Hematopoietic multipotent progenitor cell (in vitro differentiated cells): ENCODE results near the gene HMCN2. TPM values are rescaled to one million over a fixed set of nuclear protein-coding genes. Genes with fewer than 3 reads are reported as not detected.
"Not testable (repeated sequence)": the region's sequence is repeated elsewhere in the genome, so short reads cannot be mapped to it uniquely, and the experiment has no call there.

Source experiments
- DNase-seq, 3 donors: peaks; one replicate each; pipeline ENCODE4 v3.0.0-alpha.2; 2011 to 2015; ENCODE audit warnings: low read depth in 2 of 3, low spot score in 2 of 3
- total RNA-seq: library from RNA; depleted of rRNA; stranded (reverse); fragments of >200 nt; gene quantifications from one replicate; pipeline ENCODE4 v1.2.3, GENCODE V29; 2012

The HMCN2 gene
- total RNA-seq, 1 donor = under 0.01 TPM

DNA sequence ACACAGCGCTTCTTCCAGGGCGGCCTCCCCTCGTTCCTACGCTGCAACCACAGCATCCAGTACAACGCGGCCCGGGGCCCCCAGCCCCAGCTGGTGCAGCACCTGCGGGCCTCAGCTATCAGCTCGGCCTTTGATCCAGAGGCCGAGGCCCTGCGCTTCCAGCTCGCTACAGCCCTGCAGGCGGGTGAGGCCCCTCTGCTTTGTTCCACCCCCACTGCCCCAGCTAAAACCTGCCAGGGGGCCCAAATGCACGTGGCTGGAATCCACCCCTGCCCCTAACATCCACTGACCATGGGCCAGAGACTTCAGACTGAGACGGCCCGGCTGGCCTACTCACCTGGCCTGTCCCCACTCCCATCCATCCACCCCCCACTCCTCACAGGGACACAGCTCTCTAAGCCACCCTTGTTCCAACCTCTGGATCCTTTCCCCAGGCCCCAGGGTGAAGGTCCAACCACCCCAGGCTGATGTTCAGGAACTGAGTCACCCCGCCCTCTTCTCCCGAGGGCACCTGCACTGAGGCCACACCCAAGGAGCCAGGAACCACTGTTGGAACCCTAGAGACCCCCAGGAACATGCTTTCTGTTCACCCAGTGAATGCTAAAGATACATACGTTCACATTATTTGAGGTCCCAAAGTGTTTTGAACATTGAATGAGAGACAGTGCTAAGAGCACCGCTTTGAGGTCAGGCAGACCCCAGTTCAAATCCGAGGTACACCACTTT, 160.3 kb downstream of the HMCN2 start:
- DNase-seq = no peak

GRCh38 chr9:130426467-130426773, 160.9 kb downstream of the HMCN2 start:
- DNase-seq = no peak

DNA sequence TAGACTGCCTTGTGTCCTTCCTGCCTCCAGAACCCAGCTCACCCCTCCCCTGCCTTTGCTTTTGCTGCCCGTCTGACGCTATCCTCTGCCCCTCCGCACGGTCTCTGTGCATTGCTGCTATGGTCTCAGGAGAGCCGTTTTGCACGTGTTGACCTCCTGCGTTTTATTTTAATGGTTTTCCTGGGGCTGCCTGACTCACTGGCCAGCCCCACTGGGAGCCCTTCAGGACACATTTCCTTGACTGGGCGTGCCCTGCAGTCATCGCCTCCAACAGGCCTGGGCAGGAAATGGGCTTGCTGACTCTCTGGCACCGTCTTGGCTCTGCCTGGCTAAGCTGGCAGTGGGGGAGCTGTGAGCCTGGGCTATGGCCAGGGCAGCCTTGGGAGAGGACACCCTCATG, 161.3 kb downstream of the HMCN2 start:
- no peak for DNase-seq

DNA sequence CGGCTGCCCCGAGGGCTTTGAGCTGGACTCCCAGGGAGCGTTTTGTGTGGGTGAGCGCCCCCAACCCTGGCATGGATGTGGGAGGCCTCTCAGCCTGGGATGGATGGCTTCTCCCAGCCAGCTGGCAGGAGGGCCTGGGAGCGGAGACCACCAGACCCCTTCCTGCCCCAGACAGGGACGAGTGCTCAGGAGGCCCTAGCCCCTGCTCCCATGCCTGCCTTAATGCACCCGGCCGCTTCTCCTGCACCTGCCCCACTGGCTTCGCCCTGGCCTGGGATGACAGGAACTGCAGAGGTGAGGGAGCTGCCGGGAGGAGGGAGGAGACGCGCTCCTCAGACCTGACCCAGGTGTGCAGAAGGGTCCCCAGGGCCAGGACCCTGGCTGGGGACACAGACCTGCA, 161.8 kb downstream of the HMCN2 start:
- no peak for DNase-seq

DNA sequence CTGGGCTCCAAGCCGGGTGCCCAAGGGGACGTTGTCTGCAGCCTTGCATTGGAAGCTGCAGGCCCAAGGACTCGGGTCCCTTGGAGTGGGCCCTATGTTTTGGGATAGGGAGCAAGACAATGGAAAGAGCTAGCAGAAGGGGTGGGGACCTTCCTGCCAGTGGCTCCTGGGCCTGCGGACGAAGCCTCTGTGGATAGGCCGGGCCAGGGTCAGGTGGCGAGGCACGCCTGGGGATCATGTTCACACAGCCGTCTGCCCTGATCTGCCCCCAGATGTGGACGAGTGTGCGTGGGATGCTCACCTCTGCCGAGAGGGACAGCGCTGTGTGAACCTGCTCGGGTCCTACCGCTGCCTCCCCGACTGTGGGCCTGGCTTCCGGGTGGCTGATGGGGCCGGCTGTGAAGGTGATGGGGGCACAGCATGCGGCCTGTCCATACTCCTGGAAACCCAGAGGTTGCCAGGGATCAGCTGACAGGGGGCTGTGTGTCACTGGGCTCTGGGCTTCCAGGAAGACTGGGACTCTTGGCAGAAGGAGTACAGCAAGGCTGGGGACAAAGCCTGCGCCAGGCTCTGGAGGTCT, 162.6 kb downstream of the HMCN2 start:
- DNase-seq = no peak

DNA sequence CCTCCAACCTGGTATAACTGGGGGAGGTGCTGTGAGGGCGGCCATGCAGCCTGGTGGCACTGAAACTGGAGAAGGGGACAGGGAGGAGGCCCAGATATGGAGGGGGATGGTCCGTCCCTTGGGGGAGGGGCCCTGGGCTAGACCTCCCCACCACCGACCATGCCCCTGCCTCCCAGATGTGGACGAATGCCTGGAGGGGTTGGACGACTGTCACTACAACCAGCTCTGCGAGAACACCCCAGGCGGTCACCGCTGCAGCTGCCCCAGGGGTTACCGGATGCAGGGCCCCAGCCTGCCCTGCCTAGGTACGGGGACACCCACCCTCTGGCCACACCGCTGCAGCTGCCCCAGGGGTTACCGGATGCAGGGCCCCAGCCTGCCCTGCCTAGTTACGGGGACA, 163.8 kb downstream of the HMCN2 start:
- no peak for DNase-seq

GRCh38 chr9:130429831-130430230, 164.3 kb downstream of the HMCN2 start:
- DNase-seq = no peak

GRCh38 chr9:130430232-130430631, 164.7 kb downstream of the HMCN2 start:
- no peak for DNase-seq

- DNase-seq = no peak
Measured at GRCh38 chr9:130430734-130431535, 165.4 kb downstream of the HMCN2 start.

GRCh38 chr9:130431536-130432303, 166.2 kb downstream of the HMCN2 start:
- no peak for DNase-seq

DNA sequence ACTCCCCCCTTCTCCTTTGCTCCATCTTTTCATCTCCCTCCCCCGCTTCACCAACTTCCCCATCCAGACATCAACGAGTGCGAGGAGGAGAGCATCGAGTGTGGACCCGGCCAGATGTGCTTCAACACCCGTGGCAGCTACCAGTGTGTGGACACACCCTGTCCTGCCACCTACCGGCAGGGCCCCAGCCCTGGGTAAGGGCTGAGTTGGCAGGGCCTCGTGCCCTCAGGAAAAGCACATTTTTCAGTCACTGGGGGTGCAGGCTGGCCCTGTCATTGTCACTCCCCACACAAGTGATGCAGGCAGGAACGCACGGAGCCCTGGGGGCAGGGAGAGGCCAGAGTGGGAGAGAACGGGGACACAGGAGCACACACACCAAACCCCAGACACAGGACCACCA, 166.8 kb downstream of the HMCN2 start:
- DNase-seq = peak in 1 of 3 donors; percentile 26

DNA sequence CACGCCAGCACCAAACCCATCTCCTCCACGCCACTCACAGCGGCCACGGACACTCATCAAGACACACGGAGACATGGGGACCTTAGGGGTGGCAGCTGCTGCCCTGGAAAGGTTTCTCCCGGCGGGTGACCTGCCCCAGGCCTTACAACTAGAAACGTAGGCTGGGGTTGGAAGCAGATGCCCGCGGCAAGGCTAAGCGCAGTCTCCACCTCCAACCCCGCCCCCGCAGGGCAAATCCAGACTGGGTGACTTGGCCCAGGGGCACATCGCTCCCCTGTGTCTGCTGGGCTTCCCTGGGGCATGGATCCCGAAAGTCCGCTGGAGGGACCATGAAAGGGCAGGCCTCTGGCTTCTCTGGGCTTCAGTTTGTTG, 167.2 kb downstream of the HMCN2 start:
- no peak for DNase-seq

DNA sequence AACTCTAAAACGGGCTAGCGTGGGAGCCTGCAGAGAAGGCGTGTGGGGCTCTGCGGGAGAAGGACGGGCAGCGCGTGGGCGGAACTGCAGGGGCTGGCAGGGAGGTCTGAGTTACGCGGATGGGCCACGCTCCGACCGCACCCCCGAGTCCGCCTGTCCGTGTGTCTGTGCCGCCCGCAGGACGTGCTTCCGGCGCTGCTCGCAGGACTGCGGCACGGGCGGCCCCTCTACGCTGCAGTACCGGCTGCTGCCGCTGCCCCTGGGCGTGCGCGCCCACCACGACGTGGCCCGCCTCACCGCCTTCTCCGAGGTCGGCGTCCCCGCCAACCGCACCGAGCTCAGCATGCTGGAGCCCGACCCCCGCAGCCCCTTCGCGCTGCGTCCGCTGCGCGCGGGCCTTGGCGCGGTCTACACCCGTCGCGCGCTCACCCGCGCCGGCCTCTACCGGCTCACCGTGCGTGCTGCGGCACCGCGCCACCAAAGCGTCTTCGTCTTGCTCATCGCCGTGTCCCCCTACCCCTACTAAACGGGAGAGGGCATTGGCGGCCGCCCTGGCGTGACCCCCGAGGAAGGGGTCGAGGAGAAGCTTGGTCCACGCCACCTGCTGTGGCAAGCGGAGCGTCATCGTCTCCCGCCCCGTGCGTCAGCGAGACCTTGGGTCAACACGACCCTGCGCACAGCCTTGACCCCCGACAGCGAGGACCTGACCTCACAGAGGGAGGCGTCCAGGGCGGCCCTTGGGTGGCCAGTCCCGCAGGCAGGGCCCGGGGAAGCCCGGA, 167.8 kb downstream of the HMCN2 start:
- peak in 2 of 3 donors; percentile 50 to 56 for DNase-seq

- no peak for DNase-seq
Measured at GRCh38 chr9:130433947-130434262, 168.3 kb downstream of the HMCN2 start.

GRCh38 chr9:130434656-130435055, 169.1 kb downstream of the HMCN2 start:
- DNase-seq = not testable (repeated sequence)

DNA sequence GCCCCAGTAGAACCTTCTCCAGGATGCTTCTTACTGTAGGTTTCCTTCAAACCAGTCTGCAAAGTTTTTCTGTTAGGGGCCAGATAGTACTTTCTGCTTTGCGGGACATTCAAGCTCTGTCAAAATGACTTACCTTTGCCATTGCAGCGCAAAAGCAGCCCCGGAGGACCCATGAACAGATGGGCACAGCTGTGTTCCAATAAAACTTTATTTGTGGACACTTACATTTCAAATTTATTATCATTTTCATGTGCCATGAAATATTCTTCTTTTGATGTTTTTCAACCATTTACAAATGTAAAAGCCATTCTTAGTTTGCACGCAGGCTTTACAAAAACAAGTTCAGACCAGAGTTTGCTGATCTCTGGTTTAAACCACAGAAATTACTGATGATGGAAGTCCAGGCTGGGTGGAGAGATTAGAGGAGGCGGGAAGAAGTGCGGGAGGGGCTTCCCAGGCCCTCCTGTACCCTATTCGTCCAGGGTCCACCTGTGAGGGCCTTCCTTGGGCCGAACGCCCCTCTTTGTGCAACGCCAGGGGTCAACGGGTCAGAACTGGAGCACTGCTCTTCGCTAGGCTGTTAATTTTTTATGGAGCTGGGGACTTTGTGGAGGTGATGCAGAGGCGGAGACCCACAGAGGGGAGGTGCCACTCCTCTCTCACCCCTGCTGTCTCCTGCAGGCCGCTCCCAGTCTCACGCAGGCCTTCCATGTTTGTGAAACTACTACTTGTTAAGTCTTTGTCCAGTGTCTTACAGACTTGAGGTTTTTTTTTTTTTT, 171.6 kb downstream of the HMCN2 start:
- DNase-seq = no peak

- no peak for DNase-seq
Measured at GRCh38 chr9:130438382-130438981, 172.9 kb downstream of the HMCN2 start.

- DNase-seq = no peak
Measured at GRCh38 chr9:130441031-130441430, 175.5 kb downstream of the HMCN2 start.

GRCh38 chr9:130442746-130443455, 177.3 kb downstream of the HMCN2 start:
- DNase-seq = no peak
